B cell (primary cell): ENCODE data around the gene GIMAP2. TPM values are rescaled to one million over a fixed set of nuclear protein-coding genes. Genes with fewer than 3 reads are reported as not detected.

Experiments
- ATAC-seq: fragments of 200-7000 bp; cut with Tn5 transposase; one replicate; pipeline ENCODE4 v1.10.0; 2021; ENCODE audit warnings: low read depth, mild to moderate bottlenecking, moderate number of reproducible peaks, moderate library complexity
- CTCF ChIA-PET: fragments of 350-600 bp; sonication (Branson Sonifier 250); formaldehyde crosslinking; loops from one replicate; lab custom pipeline; 2021; ENCODE audit warnings: antibody characterized with exemption, inconsistent platforms; lab: Charles Lee
- POLR2A ChIA-PET: fragments of 350-600 bp; sonication (Branson Sonifier 250); formaldehyde crosslinking; loops from one replicate; lab custom pipeline; 2021; ENCODE audit warnings: antibody characterized with exemption; lab: Charles Lee
- DNase-seq: peaks from one replicate; pipeline ENCODE4 v3.0.0; 2013
- H2AFZ ChIP-seq: 2 replicates; pipeline ENCODE4 v1.6.1; 2012; ENCODE audit warnings: mild to moderate bottlenecking, low read depth, low read length; ENCODE audit not compliant: insufficient read depth, poor library complexity, severe bottlenecking
- H3K27ac ChIP-seq, 2 donors: 1 replicate in 1 of 2; 2 replicates in 1 of 2; pipeline ENCODE4 v1.5.1; 2012 to 2013; ENCODE audit warnings: low read length in 2 of 2, mild to moderate bottlenecking in 2 of 2, moderate library complexity in 1 of 2
- H3K27me3 ChIP-seq, 4 experiments: fragments of 200-600 bp in 1 of 4; sonication (generic) in 1 of 4; replicated peaks in 1 of 4; 1 replicate in 2 of 4; 2 replicates in 2 of 4; pipeline versions ENCODE4 v1.6.1 to v1.7.0; 2013 to 2016; ENCODE audit warnings: low read length in 3 of 4, mild to moderate bottlenecking in 2 of 4, mixed read lengths in 1 of 4, moderate library complexity in 1 of 4; ENCODE audit not compliant: insufficient read depth in 4 of 4, control insufficient read depth in 3 of 4; ENCODE audit errors: control extremely low read depth in 1 of 4
- H3K36me3 ChIP-seq, 2 experiments: replicated peaks in 1 of 2; 1 replicate in 1 of 2; 2 replicates in 1 of 2; pipeline versions ENCODE4 v1.6.1 to v1.7.1; 2013; ENCODE audit warnings: low read length in 1 of 2; ENCODE audit not compliant: insufficient read depth in 2 of 2, control insufficient read depth in 1 of 2; ENCODE audit errors: control extremely low read depth in 1 of 2, extremely low read depth in 1 of 2
- H3K4me1 ChIP-seq, 2 donors: fragments of 200-600 bp in 1 of 2; sonication (generic) in 1 of 2; 1 replicate in 1 of 2; 2 replicates in 1 of 2; pipeline versions ENCODE4 v1.5.1 to v1.6.1; 2013 to 2017; ENCODE audit warnings: low read length in 2 of 2; ENCODE audit not compliant: control insufficient read depth in 2 of 2, insufficient read depth in 2 of 2
- H3K4me2 ChIP-seq: replicated peaks from 2 replicates; pipeline ENCODE3; 2012; ENCODE audit warnings: mild to moderate bottlenecking, low read depth, low read length; ENCODE audit not compliant: poor library complexity, severe bottlenecking
- H3K4me3 ChIP-seq, 5 experiments: fragments of 200-600 bp in 1 of 5; sonication (generic) in 1 of 5; 1 replicate in 3 of 5; 2 replicates in 2 of 5; pipeline versions ENCODE4 v1.5.1 to v1.7.0; 2011 to 2016; ENCODE audit warnings: low read length in 4 of 5, mild to moderate bottlenecking in 4 of 5, low read depth in 2 of 5, control low read depth in 1 of 5, moderate library complexity in 1 of 5; ENCODE audit not compliant: insufficient read depth in 1 of 5; ENCODE audit errors: control extremely low read depth in 1 of 5, extremely low read depth in 1 of 5
- H3K79me2 ChIP-seq: fragments of 200-600 bp; sonication (generic); one replicate; pipeline ENCODE4 v1.6.0; 2016; ENCODE audit warnings: low read length; ENCODE audit not compliant: control insufficient read depth, insufficient read depth
- H3K9ac ChIP-seq: fragments of 200-600 bp; sonication (generic); 2 replicates; pipeline ENCODE4 v1.6.1; 2017; ENCODE audit warnings: mild to moderate bottlenecking, low read length, moderate library complexity
- H3K9me3 ChIP-seq, 3 donors: one replicate each; pipeline versions ENCODE4 v1.6.1 to v1.7.1; 2013; ENCODE audit warnings: low read length in 2 of 3; ENCODE audit not compliant: control insufficient read depth in 2 of 3, insufficient read depth in 1 of 3; ENCODE audit errors: control extremely low read depth in 1 of 3
- H4K20me1 ChIP-seq: 2 replicates; pipeline ENCODE4 v1.6.0; 2012; ENCODE audit warnings: mild to moderate bottlenecking, low read length; ENCODE audit not compliant: insufficient read depth, control insufficient read depth, poor library complexity, severe bottlenecking
- H3K27ac Mint-ChIP-seq: one replicate; pipeline ENCODE4 v1.8.0; 2021; ENCODE audit warnings: mixed read lengths
- H3K27me3 Mint-ChIP-seq: one replicate; pipeline ENCODE4 v1.8.0; 2021; ENCODE audit warnings: mixed read lengths
- H3K4me1 Mint-ChIP-seq: one replicate; pipeline ENCODE4 v1.8.0; 2021; ENCODE audit warnings: mixed read lengths
- H3K4me3 Mint-ChIP-seq: one replicate; pipeline ENCODE4 v1.8.0; 2021; ENCODE audit warnings: mixed read lengths
- H3K9me3 Mint-ChIP-seq: one replicate; pipeline ENCODE4 v1.8.0; 2022; ENCODE audit warnings: mixed read lengths; ENCODE audit not compliant: insufficient read depth
- EZH2 ChIP-seq: IDR thresholded peaks from 2 replicates; pipeline ENCODE4 v1.6.1; 2012; ENCODE audit warnings: borderline replicate concordance, low read depth, mild to moderate bottlenecking, moderate library complexity, low read length; ENCODE audit not compliant: insufficient read depth, poor library complexity, severe bottlenecking
- WGBS: methylation state at CpG from one replicate; pipeline ENCODE4 v1.1.5; 2013; ENCODE audit warnings: missing lambda C conversion rate; ENCODE audit not compliant: insufficient coverage; 5-methylcytosine and 5-hydroxymethylcytosine counted together
- intact Hi-C: fragments of 100-400 bp; cut with micrococcal nuclease; formaldehyde crosslinking; loops from one replicate; pipeline ENCODE4 v1.10.0; 2022
- polyA plus RNA-seq: library from polyadenylated mRNA; depleted of rRNA; stranded (reverse); fragments of >200 nt; gene quantifications from 2 replicates; pipeline ENCODE4 v1.2.3, GENCODE V29; 2012
- total RNA-seq, 2 donors: library from RNA; stranded (reverse); fragments of 120-200 nt in 1 of 2; gene quantifications; 1 replicate in 1 of 2; 2 replicates in 1 of 2; pipeline versions ENCODE4 v1.2.3 to v1.2.4, GENCODE V29; 2013 to 2022
- TF ChIP-seq, protein P1 (sequence below): fragments of 200-600 bp; IDR thresholded peaks from one replicate; pipeline ENCODE4 v1.8.0; 2022; ENCODE audit warnings: antibody characterized with exemption, mild to moderate bottlenecking

Gene GIMAP2
- total and polyA plus RNA-seq, 2 donors (not counting 1 experiment from before 2014, with no cell fraction given): 13.2 to 18.1 TPM

DNA sequence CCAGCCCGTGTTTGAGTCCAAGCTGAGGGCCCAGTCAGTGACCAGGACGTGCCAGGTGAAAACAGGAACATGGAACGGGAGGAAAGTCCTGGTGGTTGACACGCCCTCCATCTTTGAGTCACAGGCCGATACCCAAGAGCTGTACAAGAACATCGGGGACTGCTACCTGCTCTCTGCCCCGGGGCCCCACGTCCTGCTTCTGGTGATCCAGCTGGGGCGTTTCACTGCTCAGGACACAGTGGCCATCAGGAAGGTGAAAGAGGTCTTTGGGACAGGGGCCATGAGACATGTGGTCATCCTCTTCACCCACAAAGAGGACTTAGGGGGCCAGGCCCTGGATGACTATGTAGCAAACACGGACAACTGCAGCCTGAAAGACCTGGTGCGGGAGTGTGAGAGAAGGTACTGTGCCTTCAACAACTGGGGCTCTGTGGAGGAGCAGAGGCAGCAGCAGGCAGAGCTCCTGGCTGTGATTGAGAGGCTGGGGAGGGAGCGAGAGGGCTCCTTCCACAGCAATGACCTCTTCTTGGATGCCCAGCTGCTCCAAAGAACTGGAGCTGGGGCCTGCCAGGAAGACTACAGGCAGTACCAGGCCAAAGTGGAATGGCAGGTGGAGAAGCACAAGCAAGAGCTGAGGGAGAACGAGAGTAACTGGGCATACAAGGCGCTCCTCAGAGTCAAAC, 56.9 kb downstream of the GIMAP2 start:
- Histone ChIP-seq H3K4me1 (peaks cover 4 to 6% of the 10 kb centered on the region in 2 donors), H4K20me1 (no peaks in the 10 kb centered on the region), H3K27ac (no peak overlapping the region), H3K9me3 (no peaks in the 10 kb centered on the region), H3K27me3 (peaks cover 0 to 10% (median 3%) of the 10 kb centered on the region in 4 experiments), H3K36me3 (no peaks in the 10 kb centered on the region), H3K4me3 (no peak overlapping the region), H2AFZ (no peak overlapping the region), H3K79me2 (no peaks in the 10 kb centered on the region), H3K4me2 (no peak overlapping the region), H3K9ac (no peak overlapping the region)
- ChIA-PET POLR2A (no interaction called here), CTCF (no interaction called here)
- TF ChIP-seq, protein P1, sequence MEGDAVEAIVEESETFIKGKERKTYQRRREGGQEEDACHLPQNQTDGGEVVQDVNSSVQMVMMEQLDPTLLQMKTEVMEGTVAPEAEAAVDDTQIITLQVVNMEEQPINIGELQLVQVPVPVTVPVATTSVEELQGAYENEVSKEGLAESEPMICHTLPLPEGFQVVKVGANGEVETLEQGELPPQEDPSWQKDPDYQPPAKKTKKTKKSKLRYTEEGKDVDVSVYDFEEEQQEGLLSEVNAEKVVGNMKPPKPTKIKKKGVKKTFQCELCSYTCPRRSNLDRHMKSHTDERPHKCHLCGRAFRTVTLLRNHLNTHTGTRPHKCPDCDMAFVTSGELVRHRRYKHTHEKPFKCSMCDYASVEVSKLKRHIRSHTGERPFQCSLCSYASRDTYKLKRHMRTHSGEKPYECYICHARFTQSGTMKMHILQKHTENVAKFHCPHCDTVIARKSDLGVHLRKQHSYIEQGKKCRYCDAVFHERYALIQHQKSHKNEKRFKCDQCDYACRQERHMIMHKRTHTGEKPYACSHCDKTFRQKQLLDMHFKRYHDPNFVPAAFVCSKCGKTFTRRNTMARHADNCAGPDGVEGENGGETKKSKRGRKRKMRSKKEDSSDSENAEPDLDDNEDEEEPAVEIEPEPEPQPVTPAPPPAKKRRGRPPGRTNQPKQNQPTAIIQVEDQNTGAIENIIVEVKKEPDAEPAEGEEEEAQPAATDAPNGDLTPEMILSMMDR: no peak
- TF ChIP-seq EZH2: no peak
- peaks cover 6% of the 10 kb centered on the region for H3K4me1 Mint-ChIP-seq
- H3K4me3 Mint-ChIP-seq: no peak overlapping the region
- DNase-seq (no peak), ATAC-seq (no peak)
- H3K27ac Mint-ChIP-seq: no peak overlapping the region
- 89% methylated on average over 10 of the region's 14 CpGs for WGBS
- H3K27me3 Mint-ChIP-seq: peaks cover 25% of the 10 kb centered on the region
- no peaks in the 10 kb centered on the region for H3K9me3 Mint-ChIP-seq
- intact Hi-C loops: no loop called here

Other genes starting within 250 kb of the GIMAP2 start
- gene GIMAP8, start 235.1 kb upstream of the GIMAP2 start, total RNA-seq: 0.47 and 0.78 TPM in 2 replicates
- gene GIMAP8, start 235.1 kb upstream of the GIMAP2 start, polyA plus RNA-seq: 0.34 and 0.52 TPM in 2 replicates
- 0.30 and 0.41 TPM in 2 replicates for gene GIMAP7, start 170.8 kb upstream of the GIMAP2 start, total RNA-seq
- gene GIMAP7, start 170.8 kb upstream of the GIMAP2 start, polyA plus RNA-seq: 0.16 and 1.7 TPM in 2 replicates
- 0.27 and 0.85 TPM in 2 replicates for gene GIMAP4, start 118.3 kb upstream of the GIMAP2 start, total RNA-seq
- 0.30 and 0.66 TPM in 2 replicates for gene GIMAP4, start 118.3 kb upstream of the GIMAP2 start, polyA plus RNA-seq
- 0.22 and 0.39 TPM in 2 replicates for gene GIMAP6, start 53.3 kb upstream of the GIMAP2 start, total RNA-seq
- 0.45 and 0.98 TPM in 2 replicates for gene GIMAP6, start 53.3 kb upstream of the GIMAP2 start, polyA plus RNA-seq
- gene GIMAP1, start 30.9 kb downstream of the GIMAP2 start, total RNA-seq: 0.30 and 0.44 TPM in 2 replicates
- 0.63 and 0.68 TPM in 2 replicates for gene GIMAP1, start 30.9 kb downstream of the GIMAP2 start, polyA plus RNA-seq
- 0.10 and 0.27 TPM in 2 replicates for gene GIMAP5, start 51.7 kb downstream of the GIMAP2 start, total RNA-seq
- 0.40 and 0.66 TPM in 2 replicates for gene GIMAP5, start 51.7 kb downstream of the GIMAP2 start, polyA plus RNA-seq
- 0.25 and 0.73 TPM in 2 replicates for gene TMEM176B, start 114.7 kb downstream of the GIMAP2 start, total RNA-seq
- 0.76 and 1.4 TPM in 2 replicates for gene TMEM176B, start 114.7 kb downstream of the GIMAP2 start, polyA plus RNA-seq
- not detected in 2 replicates for gene TMEM176A, start 115.1 kb downstream of the GIMAP2 start, total RNA-seq
- gene TMEM176A, start 115.1 kb downstream of the GIMAP2 start, polyA plus RNA-seq: 0.22 and 1.1 TPM in 2 replicates
- not detected in 2 replicates for gene AOC1, start 166.8 kb downstream of the GIMAP2 start, total RNA-seq
- 0.07 TPM in 1 of 2 replicates, not detected in the other for gene AOC1, start 166.8 kb downstream of the GIMAP2 start, polyA plus RNA-seq